Measurements from ENCODE around the gene FBXO2.

DNA sequence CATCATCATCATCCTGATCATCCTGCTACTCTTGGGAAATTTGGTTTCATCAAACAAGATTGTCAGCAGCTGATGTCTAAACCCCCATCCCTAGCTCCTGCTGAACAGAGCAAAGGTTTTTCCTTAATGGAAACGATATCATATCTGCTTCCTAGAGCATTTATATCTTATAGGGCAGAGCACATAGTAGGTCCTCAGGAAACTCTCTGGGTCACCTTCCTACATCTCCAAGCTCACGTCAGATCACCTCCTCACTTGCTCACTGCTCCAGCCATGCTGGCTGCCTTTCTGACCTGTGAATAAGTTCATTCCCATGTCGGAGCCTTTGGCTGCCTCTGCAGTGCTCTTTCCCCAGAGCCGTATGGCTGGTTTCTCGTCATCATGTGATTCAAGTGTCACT is 10.4 kb downstream of the FBXO2 start:
- TF ChIP-seq GATA3 (IDR thresholded peaks at IDR 0.05; ENCODE audit: low read depth, low read length): no peak
- TF ChIP-seq GATA2 (IDR thresholded peaks at IDR 0.05; ENCODE audit: low read depth, low read length): no peak

All from SH-SY5Y (cell line).